BJ (cell line): ENCODE data around the gene NSF. TPM values are rescaled to one million over a fixed set of nuclear protein-coding genes. Genes with fewer than 3 reads are reported as not detected.
"Not testable (repeated sequence)": the region's sequence is repeated elsewhere in the genome, so short reads cannot be mapped to it uniquely, and the experiment has no call there.

ENCODE experiments used
- CTCF ChIA-PET: fragments of 350-600 bp; formaldehyde crosslinking; extraction: SDS; loops from one replicate; lab custom pipeline; 2021; ENCODE audit warnings: antibody characterized with exemption, inconsistent platforms; lab: Yijun Ruan, JAX
- POLR2A ChIA-PET: fragments of 300-600 bp; sonication (Branson Sonifier 250); formaldehyde crosslinking; extraction: SDS; loops from one replicate; lab custom pipeline; 2021; ENCODE audit warnings: antibody characterized with exemption; lab: Charles Lee
- DNase-seq: peaks from one replicate; pipeline ENCODE4 v3.0.0-alpha.2; 2011; ENCODE audit warnings: low read depth
- H3K27me3 ChIP-seq: 2 replicates; pipeline ENCODE4 v1.6.0; 2011; ENCODE audit warnings: low read length; ENCODE audit not compliant: control insufficient read depth, insufficient read depth
- H3K36me3 ChIP-seq: 2 replicates; pipeline ENCODE4 v1.5.1; 2011; ENCODE audit warnings: low read length; ENCODE audit not compliant: control insufficient read depth, insufficient read depth
- H3K4me3 ChIP-seq: 2 replicates; pipeline ENCODE4 v1.5.1; 2011; ENCODE audit warnings: low read depth, mild to moderate bottlenecking, control low read depth, low read length
- polyA plus RNA-seq: library from polyadenylated mRNA; depleted of rRNA; stranded (reverse); fragments of >200 nt; gene quantifications from 2 replicates; pipeline ENCODE4 v1.2.3, GENCODE V29; 2011

The NSF gene
- polyA plus RNA-seq, 1 experiment, result 38.0 TPM

GRCh38 chr17:46647251-46647650, 56.8 kb downstream of the NSF start:
- DNase-seq, H3K27me3 ChIP-seq, CTCF ChIA-PET, POLR2A ChIA-PET, H3K4me3 ChIP-seq, H3K36me3 ChIP-seq: not testable (repeated sequence)

GRCh38 chr17:46647688-46648278, 57.3 kb downstream of the NSF start:
- H3K27me3 ChIP-seq, DNase-seq, H3K36me3 ChIP-seq, CTCF ChIA-PET, POLR2A ChIA-PET, H3K4me3 ChIP-seq: not testable (repeated sequence)

DNA sequence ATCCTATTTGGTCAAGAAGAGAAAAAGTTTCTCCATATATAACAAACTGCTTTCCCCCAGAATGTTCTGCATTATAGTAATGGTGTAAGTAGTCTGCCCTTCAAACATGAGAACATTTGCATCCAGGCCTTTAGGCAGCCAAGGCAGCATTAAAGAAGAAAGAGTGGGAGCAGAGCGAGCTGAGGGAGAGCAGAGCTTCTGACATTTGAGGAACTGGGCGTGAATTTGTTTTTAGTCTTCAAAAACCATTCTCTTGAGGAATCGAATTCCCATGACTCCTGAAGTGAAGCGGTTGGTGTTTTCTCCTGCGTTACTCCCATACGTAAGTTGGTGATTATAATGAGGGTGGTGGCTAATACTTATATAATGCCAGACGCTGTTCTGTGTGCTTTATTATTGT, 58.8 kb downstream of the NSF start:
- CTCF ChIA-PET, DNase-seq, H3K27me3 ChIP-seq, H3K36me3 ChIP-seq, H3K4me3 ChIP-seq, POLR2A ChIA-PET: not testable (repeated sequence)

- DNase-seq, H3K4me3 ChIP-seq, H3K36me3 ChIP-seq, CTCF ChIA-PET, POLR2A ChIA-PET, H3K27me3 ChIP-seq: not testable (repeated sequence)
Observed at GRCh38 chr17:46652024-46652643, 61.7 kb downstream of the NSF start.

GRCh38 chr17:46658235-46658634, 67.8 kb downstream of the NSF start:
- CTCF ChIA-PET, POLR2A ChIA-PET, H3K4me3 ChIP-seq, H3K36me3 ChIP-seq, DNase-seq, H3K27me3 ChIP-seq: not testable (repeated sequence)

DNA sequence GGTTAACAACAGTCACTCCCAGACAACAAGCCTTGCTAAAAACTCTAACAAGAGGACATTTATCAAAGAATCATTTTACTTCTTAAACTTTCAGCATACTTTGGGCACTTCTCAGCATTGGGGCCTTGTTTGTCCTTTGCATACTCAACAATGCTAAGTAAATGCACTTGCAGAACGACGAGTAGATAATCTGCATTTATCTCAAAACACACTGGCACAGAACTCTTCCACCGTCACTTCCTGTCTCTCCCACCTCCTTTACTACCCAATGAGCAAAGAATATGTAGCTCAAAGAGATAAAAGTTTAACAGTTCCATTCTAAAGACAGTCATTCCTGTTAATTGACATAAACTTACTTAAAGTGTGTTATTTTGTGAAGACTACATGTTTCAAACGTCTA, 69.2 kb downstream of the NSF start:
- DNase-seq, CTCF ChIA-PET, H3K4me3 ChIP-seq, H3K36me3 ChIP-seq, H3K27me3 ChIP-seq, POLR2A ChIA-PET: not testable (repeated sequence)

- H3K4me3 ChIP-seq, POLR2A ChIA-PET, DNase-seq, H3K27me3 ChIP-seq, CTCF ChIA-PET, H3K36me3 ChIP-seq: not testable (repeated sequence)
Observed at GRCh38 chr17:46663123-46663522, 72.7 kb downstream of the NSF start.

GRCh38 chr17:46663552-46663951, 73.1 kb downstream of the NSF start:
- POLR2A ChIA-PET, CTCF ChIA-PET, H3K4me3 ChIP-seq, H3K36me3 ChIP-seq, DNase-seq, H3K27me3 ChIP-seq: not testable (repeated sequence)

DNA sequence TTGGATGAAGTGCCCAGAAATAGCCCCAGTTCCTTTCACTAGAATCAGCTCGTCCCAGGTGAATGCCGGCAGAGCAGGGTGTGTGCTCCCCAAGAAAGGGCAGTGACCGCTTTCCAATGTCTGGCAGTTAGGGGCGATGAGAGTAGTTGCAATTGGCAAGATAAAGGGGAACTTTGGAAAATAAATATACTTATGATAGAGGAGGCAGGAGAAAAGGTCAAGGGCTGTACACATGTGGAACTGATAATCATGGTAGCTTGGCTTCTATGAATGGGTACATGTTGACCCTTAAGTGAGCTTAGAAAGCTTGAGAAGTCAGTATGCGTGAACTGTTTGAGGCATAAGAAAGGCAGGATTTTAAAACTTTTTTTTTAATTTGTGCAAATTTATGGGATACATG, 75.5 kb downstream of the NSF start:
- H3K4me3 ChIP-seq, DNase-seq, H3K36me3 ChIP-seq, H3K27me3 ChIP-seq, CTCF ChIA-PET, POLR2A ChIA-PET: not testable (repeated sequence)

DNA sequence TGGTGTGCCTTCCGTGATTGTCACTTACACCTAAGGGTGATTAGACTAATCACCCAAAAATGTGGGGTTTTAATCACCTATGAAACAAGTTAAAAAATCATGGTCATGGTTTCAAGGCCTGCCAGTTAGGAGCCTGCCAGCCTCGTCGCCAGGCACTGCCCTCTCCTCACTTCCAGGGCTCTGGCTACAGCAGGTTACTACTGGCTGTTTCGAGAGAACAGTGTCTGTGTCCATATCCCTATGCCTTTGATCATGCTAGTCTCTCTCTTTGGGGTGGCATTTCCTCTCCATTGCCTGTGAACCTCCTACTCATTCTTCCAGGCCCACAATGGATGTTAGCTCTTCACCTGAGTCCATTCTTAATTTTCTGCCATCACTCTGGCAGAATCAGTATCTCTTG, 80.3 kb downstream of the NSF start:
- H3K36me3 ChIP-seq, CTCF ChIA-PET, DNase-seq, H3K4me3 ChIP-seq, POLR2A ChIA-PET, H3K27me3 ChIP-seq: not testable (repeated sequence)

DNA sequence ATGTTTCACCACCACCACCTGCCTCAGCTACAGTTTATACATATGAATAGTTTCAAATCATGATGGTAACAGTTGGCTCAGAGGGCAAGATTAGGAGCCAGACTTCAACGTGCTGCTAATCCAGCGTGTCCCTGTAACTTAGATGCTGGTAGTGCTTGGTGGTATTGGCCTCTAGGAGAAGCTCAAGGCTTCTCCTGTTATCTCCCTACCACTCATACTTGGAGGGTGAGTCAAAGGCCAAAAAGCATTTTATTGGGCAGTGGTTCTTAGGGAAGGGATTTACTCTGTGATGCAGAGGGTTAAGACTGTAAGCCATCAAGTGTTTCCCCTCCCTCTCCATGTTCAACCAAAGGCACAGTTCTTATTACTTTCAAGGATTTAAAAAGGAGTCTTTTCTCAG, 82.3 kb downstream of the NSF start:
- H3K27me3 ChIP-seq, H3K36me3 ChIP-seq, H3K4me3 ChIP-seq, DNase-seq, CTCF ChIA-PET, POLR2A ChIA-PET: not testable (repeated sequence)

- POLR2A ChIA-PET, H3K36me3 ChIP-seq, H3K4me3 ChIP-seq, H3K27me3 ChIP-seq, CTCF ChIA-PET, DNase-seq: not testable (repeated sequence)
Observed at GRCh38 chr17:46677819-46678218, 87.3 kb downstream of the NSF start.

DNA sequence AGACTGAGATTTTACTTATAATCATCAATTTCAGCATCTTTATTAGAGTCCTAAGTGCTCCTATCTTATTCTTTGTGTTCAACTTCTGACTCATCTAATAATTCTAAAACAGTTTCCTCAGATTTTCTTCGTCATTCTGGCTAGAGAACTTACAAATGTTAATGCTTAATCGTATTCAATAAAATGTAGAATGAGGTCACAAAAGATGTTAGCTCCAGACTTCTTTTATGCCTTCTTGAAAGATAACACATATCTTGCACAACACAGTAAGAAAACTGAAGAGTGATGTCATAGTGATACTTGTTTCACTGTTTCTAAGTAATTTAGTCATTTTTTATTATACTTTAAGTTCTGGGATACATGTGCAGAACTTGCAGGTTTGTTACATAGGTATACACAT, 93.2 kb downstream of the NSF start:
- H3K4me3 ChIP-seq, H3K36me3 ChIP-seq, H3K27me3 ChIP-seq, CTCF ChIA-PET, POLR2A ChIA-PET, DNase-seq: not testable (repeated sequence)
